ENCODE results near the gene ARRB1.

ARRB1 gene

DNA sequence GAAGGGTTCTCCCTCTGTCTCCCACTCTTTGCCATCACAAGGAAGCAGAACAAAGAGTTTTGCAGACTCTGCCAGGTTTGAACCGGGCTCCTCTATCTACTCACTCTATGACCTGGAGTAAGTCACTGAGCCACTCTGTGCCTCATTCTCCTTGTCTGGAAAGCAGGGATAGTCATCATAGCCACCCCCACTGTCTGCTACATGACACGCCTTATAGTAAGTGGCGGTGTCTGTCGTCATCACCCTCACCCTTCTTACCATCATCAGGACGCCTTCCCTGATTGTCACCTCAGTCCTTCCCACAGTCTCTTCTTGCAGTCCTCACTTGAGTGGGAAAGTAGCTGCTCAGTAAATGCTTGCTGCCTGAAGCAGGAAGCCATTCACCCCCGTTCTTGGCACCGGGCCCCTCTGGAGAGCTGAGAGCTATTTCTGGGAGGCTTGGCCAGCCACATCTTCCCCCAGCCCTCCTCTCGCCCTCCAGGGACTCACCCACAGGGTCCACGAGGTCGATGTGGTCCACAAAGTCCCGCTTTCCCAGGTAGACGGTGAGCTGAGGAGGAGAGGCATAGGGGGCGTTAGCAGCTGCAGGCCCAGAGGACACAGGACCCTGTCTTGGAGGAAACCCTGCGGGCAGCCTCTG is 64.5 kb downstream of the ARRB1 start:
- H3K27me3 ChIP-seq (ENCODE audit: low read depth, low read length) = peaks cover 11% of the 10 kb centered on the region; the same call in 1 of the 2 replicates
- H3K36me3 ChIP-seq (replicated peaks; ENCODE audit: low read depth, low read length) = no peaks in the 10 kb centered on the region
- no peaks in the 10 kb centered on the region for H3K4me1 ChIP-seq (ENCODE audit: low read length)
- H2AFZ ChIP-seq (ENCODE audit: low read depth, low read length) = no peak overlapping the region
- H3K4me2 ChIP-seq (ENCODE audit: low read length) = no peak overlapping the region
- H3K9ac ChIP-seq (ENCODE audit: low read length) = no peak overlapping the region
- no peak for TF ChIP-seq EZH2phosphoT487 (IDR thresholded peaks at IDR 0.05; ENCODE audit: low read depth)
- TF ChIP-seq, protein P1, sequence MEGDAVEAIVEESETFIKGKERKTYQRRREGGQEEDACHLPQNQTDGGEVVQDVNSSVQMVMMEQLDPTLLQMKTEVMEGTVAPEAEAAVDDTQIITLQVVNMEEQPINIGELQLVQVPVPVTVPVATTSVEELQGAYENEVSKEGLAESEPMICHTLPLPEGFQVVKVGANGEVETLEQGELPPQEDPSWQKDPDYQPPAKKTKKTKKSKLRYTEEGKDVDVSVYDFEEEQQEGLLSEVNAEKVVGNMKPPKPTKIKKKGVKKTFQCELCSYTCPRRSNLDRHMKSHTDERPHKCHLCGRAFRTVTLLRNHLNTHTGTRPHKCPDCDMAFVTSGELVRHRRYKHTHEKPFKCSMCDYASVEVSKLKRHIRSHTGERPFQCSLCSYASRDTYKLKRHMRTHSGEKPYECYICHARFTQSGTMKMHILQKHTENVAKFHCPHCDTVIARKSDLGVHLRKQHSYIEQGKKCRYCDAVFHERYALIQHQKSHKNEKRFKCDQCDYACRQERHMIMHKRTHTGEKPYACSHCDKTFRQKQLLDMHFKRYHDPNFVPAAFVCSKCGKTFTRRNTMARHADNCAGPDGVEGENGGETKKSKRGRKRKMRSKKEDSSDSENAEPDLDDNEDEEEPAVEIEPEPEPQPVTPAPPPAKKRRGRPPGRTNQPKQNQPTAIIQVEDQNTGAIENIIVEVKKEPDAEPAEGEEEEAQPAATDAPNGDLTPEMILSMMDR (IDR thresholded peaks at IDR 0.05; ENCODE audit: low read depth, low read length) = no peak
- no peak overlapping the region for H3K27ac ChIP-seq (ENCODE audit: low read length)
- no peaks in the 10 kb centered on the region for H3K79me2 ChIP-seq (ENCODE audit: low read length)
- H4K20me1 ChIP-seq (ENCODE audit: insufficient read depth, low read length) = no peaks in the 10 kb centered on the region
- H3K9me3 ChIP-seq (ENCODE audit: insufficient read depth, low read length) = no peaks in the 10 kb centered on the region
- no peak overlapping the region for H3K4me3 ChIP-seq (ENCODE audit: low read length)

DNA sequence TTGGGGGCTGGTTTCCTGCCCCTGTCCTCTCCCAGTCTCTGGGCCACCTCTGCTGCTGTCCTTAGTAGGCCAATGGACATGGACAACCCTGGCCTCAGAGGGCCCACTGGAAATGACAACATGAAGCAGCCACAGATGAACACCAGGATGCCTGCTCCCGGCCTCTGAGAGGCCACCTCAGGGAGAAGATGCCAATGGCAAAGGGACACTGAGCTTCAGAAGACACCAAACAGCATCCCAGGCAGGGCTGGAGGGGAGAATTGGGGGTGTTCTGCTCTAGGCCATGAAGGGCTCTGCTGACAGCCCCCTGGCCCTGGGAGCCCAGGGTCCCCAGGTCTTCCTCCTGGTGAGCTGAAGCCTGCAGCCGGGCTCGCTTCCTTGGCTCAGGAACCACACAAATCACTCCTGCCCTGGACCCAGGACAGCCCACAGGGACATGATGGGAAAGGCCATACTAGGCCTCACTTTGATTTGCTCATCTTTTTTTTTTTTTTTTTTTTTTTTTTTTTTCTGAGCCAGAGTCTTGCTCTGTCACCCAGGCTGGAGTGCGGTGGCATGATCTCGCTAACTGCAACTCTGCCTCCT is 65.6 kb downstream of the ARRB1 start:
- no peak for TF ChIP-seq EZH2phosphoT487 (IDR thresholded peaks at IDR 0.05; ENCODE audit: low read depth)
- TF ChIP-seq, protein P1 (IDR thresholded peaks at IDR 0.05; ENCODE audit: low read depth, low read length) = no peak

DNA sequence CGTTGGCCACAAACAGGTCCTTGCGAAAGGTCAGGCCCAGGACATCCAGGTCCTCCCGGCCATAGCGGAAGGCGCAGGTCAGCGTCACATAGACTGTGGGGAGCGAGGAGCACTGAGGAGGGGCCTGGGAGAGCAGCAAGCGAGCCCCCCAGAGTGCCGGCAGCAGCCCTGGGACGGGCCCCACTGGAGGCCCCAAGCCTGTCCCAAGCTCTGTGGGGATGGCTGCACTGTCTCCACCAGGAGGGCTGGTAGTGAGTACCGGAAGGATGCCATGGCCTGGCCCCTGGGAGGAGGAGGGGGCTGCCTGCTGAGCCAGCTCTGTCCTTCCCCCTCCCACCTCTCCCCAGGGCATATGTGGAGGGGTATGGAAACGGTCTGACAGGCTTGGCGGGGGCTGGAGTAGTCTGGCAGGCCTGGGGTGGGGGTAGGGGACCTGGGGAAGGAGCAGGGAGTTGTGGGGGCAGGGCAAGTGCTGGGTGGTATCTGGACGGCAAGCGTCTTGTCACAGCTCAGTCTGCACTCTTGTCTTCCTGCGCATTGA is 68.0 kb downstream of the ARRB1 start:
- no peak for TF ChIP-seq EZH2phosphoT487 (IDR thresholded peaks at IDR 0.05; ENCODE audit: low read depth)
- TF ChIP-seq, protein P1 (IDR thresholded peaks at IDR 0.05; ENCODE audit: low read depth, low read length) = no peak
- Histone ChIP-seq H3K27ac (ENCODE audit: low read length) (no peak overlapping the region), H3K27me3 (ENCODE audit: low read depth, low read length) (peaks cover 10% of the 10 kb centered on the region; the same call in 1 of the 2 replicates)

More for the DNA sequence above, 65.6 kb downstream of the ARRB1 start:
- Histone ChIP-seq H3K9me3 (ENCODE audit: insufficient read depth, low read length) (no peaks in the 10 kb centered on the region), H3K4me1 (ENCODE audit: low read length) (no peaks in the 10 kb centered on the region), H3K27ac (ENCODE audit: low read length) (no peak overlapping the region), H4K20me1 (ENCODE audit: insufficient read depth, low read length) (no peaks in the 10 kb centered on the region), H2AFZ (ENCODE audit: low read depth, low read length) (no peak overlapping the region), H3K27me3 (ENCODE audit: low read depth, low read length) (peaks cover 20% of the 10 kb centered on the region; the same call in 1 of the 2 replicates), H3K36me3 (replicated peaks; ENCODE audit: low read depth, low read length) (no peaks in the 10 kb centered on the region), H3K9ac (ENCODE audit: low read length) (no peak overlapping the region), H3K4me2 (ENCODE audit: low read length) (no peak overlapping the region), H3K4me3 (ENCODE audit: low read length) (no peak overlapping the region), H3K79me2 (ENCODE audit: low read length) (no peaks in the 10 kb centered on the region)

DNA sequence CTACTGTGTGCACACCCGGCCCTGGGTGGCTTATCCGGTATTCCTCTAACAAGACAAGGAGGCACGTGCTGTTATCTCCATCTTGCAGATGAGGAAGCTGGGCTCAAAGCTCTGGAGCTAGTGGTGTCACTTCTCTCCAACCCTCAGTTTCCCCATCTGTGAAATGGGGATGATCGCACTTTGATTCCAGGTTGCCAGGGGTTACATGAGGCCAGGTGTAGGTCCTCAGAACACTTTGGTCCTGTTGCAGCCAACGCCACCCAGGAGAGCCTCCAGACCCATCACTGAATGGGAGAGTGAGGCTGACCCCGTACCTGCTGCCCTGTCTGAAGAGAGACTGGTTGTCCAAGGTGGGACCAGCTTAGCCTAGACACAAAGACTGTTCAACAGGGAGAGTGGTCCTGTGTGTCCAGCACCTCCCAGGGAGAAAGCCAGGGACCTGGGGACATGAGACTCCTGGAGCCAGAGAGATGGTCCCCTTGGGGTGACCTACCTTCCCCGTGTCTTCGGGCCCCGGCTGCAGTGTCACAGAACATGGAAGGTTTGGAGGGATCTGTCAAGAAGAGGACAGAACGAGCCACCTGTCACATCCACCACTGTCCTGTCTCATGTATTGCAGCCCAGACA is 69.9 kb downstream of the ARRB1 start:
- no peaks in the 10 kb centered on the region for H3K9me3 ChIP-seq (ENCODE audit: insufficient read depth, low read length)
- H3K79me2 ChIP-seq (ENCODE audit: low read length) = no peaks in the 10 kb centered on the region
- no peak overlapping the region for H3K4me2 ChIP-seq (ENCODE audit: low read length)
- no peak overlapping the region for H3K27ac ChIP-seq (ENCODE audit: low read length)
- H3K4me1 ChIP-seq (ENCODE audit: low read length) = no peaks in the 10 kb centered on the region
- H4K20me1 ChIP-seq (ENCODE audit: insufficient read depth, low read length) = no peaks in the 10 kb centered on the region
- H3K4me3 ChIP-seq (ENCODE audit: low read length) = no peak overlapping the region
- no peaks in the 10 kb centered on the region for H3K36me3 ChIP-seq (replicated peaks; ENCODE audit: low read depth, low read length)
- TF ChIP-seq, protein P1 (IDR thresholded peaks at IDR 0.05; ENCODE audit: low read depth, low read length) = no peak
- TF ChIP-seq EZH2phosphoT487 (IDR thresholded peaks at IDR 0.05; ENCODE audit: low read depth) = no peak
- no peak overlapping the region for H2AFZ ChIP-seq (ENCODE audit: low read depth, low read length)
- H3K27me3 ChIP-seq (ENCODE audit: low read depth, low read length) = peaks cover 10% of the 10 kb centered on the region; the same call in 1 of the 2 replicates
- no peak overlapping the region for H3K9ac ChIP-seq (ENCODE audit: low read length)

More for the DNA sequence above, 68.0 kb downstream of the ARRB1 start:
- Histone ChIP-seq H3K79me2 (ENCODE audit: low read length) (no peaks in the 10 kb centered on the region), H3K9ac (ENCODE audit: low read length) (no peak overlapping the region), H3K4me2 (ENCODE audit: low read length) (no peak overlapping the region), H3K4me3 (ENCODE audit: low read length) (no peak overlapping the region), H3K4me1 (ENCODE audit: low read length) (no peaks in the 10 kb centered on the region), H3K9me3 (ENCODE audit: insufficient read depth, low read length) (no peaks in the 10 kb centered on the region), H4K20me1 (ENCODE audit: insufficient read depth, low read length) (no peaks in the 10 kb centered on the region), H3K36me3 (replicated peaks; ENCODE audit: low read depth, low read length) (no peaks in the 10 kb centered on the region), H2AFZ (ENCODE audit: low read depth, low read length) (no peak overlapping the region)

All from OCI-LY3 (cell line).